ENCODE measurements around the gene PYHIN1. TPM values are rescaled to one million over a fixed set of nuclear protein-coding genes. Genes with fewer than 3 reads are reported as not detected.

PYHIN1 gene
- total and polyA plus RNA-seq, 9 donors = 0.16 to 1.9 (median 0.50) TPM; not detected in 1

DNA sequence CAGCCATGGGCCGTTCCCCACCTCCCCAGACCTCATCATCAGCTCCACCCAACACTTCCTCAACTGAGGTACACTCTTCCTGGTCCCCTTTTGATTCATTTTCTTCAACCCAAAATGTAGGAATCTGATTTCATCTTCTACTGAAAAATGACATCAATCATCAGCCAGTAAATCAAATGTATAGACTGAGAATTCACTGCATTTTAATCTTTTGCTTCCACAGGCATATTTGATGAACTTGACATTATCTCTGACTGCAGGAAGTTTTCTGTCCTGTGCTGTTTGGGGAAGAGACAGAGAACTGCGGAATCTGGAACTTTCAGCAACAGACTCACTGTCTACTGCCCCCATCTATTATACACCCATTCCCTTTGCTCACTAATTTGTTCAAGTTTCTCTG, 7.8 kb downstream of the PYHIN1 start:
- Histone ChIP-seq H3K4me1 (ENCODE audit: insufficient read depth) (no peaks in the 10 kb centered on the region), H3K9me3 (no peaks in the 10 kb centered on the region), H3K27ac (no peak overlapping the region), H3K27me3 (no peaks in the 10 kb centered on the region), H3K4me3 (no peak overlapping the region), H3K36me3 (no peaks in the 10 kb centered on the region)
- intact Hi-C loops (cut with DNase I) = no loop called here
- DNase-seq = no peak
- WGBS, 3 donors = 79 to 92% (median 88%) methylated on average over 2 of the region's 2 CpGs
- TF ChIP-seq CTCF (IDR thresholded peaks at IDR 0.05) (no peak), POLR2A (IDR thresholded peaks at IDR 0.05) (no peak), EP300 (IDR thresholded peaks at IDR 0.05) (no peak)

DNA sequence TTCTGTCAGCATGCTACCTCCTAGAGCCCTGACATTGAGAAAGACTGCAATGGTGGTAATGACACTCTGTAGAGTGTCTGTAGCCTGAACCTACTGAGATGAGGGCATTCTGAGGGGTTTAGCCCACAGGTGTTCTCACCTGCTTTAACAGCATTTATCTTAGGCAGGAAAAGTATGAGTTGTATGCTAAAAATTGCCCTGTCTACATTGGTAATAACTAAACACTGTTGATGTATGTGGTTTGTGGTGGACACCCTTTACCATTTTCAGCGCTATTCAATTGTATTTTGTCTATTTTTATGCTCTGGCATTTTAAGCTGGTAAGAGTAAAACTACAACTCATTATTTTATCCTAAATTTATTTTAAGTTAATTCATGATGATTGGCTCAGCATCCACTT, 10.0 kb downstream of the PYHIN1 start:
- Histone ChIP-seq H3K27me3 (no peaks in the 10 kb centered on the region), H3K27ac (no peak overlapping the region), H3K36me3 (no peaks in the 10 kb centered on the region), H3K4me1 (ENCODE audit: insufficient read depth) (no peaks in the 10 kb centered on the region), H3K9me3 (no peaks in the 10 kb centered on the region), H3K4me3 (no peak overlapping the region)
- intact Hi-C loops (cut with DNase I) = no loop called here
- no peak for TF ChIP-seq POLR2A (IDR thresholded peaks at IDR 0.05)
- DNase-seq = no peak
- 91 to 98% (median 95%) methylated on average over 1 of the region's 1 CpG for WGBS, 3 donors

- Histone ChIP-seq H3K27ac (no peak overlapping the region), H3K4me1 (ENCODE audit: insufficient read depth) (no peaks in the 10 kb centered on the region), H3K9me3 (no peaks in the 10 kb centered on the region), H3K36me3 (no peaks in the 10 kb centered on the region), H3K4me3 (no peak overlapping the region), H3K27me3 (no peaks in the 10 kb centered on the region)
- intact Hi-C loops (cut with DNase I) = no loop called here
- TF ChIP-seq POLR2A (IDR thresholded peaks at IDR 0.05) (no peak), EP300 (IDR thresholded peaks at IDR 0.05) (no peak), CTCF (IDR thresholded peaks at IDR 0.05) (no peak)
- no peak for DNase-seq
- 64 to 81% (median 74%) methylated on average over 2 of the region's 2 CpGs for WGBS, 3 donors
Measured at GRCh38 chr1:158942490-158942889, 11.1 kb downstream of the PYHIN1 start.

DNA sequence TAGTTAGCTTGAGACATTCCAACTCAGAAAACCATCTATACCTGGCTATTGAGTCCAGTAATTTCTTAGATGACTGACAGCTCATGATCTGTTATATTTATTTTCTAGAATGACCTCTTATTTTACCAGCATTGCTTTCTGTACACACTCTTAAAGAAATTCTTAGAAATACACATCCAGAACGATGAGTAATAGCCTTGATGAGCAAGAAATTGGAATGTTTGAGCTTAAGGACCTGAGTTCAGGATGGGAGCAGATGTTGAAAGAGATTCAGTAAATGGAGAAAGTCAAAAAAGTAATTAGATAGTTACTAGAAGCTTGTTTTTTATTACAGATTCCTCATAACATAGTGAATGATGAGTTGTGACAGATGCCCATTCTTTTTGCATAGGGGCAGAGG, 11.7 kb downstream of the PYHIN1 start:
- intact Hi-C loops (cut with DNase I) = no loop called here
- no peaks in the 10 kb centered on the region for H3K36me3 ChIP-seq
- no peaks in the 10 kb centered on the region for H3K27me3 ChIP-seq
- TF ChIP-seq CTCF (IDR thresholded peaks at IDR 0.05) = no peak
- TF ChIP-seq EP300 (IDR thresholded peaks at IDR 0.05) = no peak
- no peak for TF ChIP-seq POLR2A (IDR thresholded peaks at IDR 0.05)
- no peak overlapping the region for H3K4me3 ChIP-seq
- H3K27ac ChIP-seq = no peak overlapping the region
- WGBS, 3 donors = 46 to 71% (median 71%) methylated on average over 1 of the region's 1 CpG
- no peaks in the 10 kb centered on the region for H3K4me1 ChIP-seq (ENCODE audit: insufficient read depth)
- no peak for DNase-seq
- no peaks in the 10 kb centered on the region for H3K9me3 ChIP-seq

GRCh38 chr1:158945061-158945460, 13.7 kb downstream of the PYHIN1 start:
- Histone ChIP-seq H3K36me3 (no peaks in the 10 kb centered on the region), H3K4me3 (no peak overlapping the region), H3K27me3 (no peaks in the 10 kb centered on the region), H3K27ac (no peak overlapping the region), H3K9me3 (no peaks in the 10 kb centered on the region), H3K4me1 (ENCODE audit: insufficient read depth) (no peaks in the 10 kb centered on the region)
- no peak for TF ChIP-seq CTCF (IDR thresholded peaks at IDR 0.05)
- TF ChIP-seq EP300 (IDR thresholded peaks at IDR 0.05) = no peak
- TF ChIP-seq POLR2A (IDR thresholded peaks at IDR 0.05) = no peak
- DNase-seq = no peak
- intact Hi-C loops (cut with DNase I) = no loop called here
- 63 to 71% (median 69%) methylated on average over 2 of the region's 2 CpGs for WGBS, 3 donors
